HG03064 (cell line): ENCODE measurements around the gene SVIL.
"Not testable (repeated sequence)": the region's sequence is repeated elsewhere in the genome, so short reads cannot be mapped to it uniquely, and the experiment has no call there.

Source experiments
- ATAC-seq: cut with Tn5 transposase; IDR thresholded peaks from one replicate; pipeline ENCODE4 v1.9.1; 2021; ENCODE audit warnings: low read depth; ENCODE audit not compliant: unreplicated experiment

Gene SVIL

DNA sequence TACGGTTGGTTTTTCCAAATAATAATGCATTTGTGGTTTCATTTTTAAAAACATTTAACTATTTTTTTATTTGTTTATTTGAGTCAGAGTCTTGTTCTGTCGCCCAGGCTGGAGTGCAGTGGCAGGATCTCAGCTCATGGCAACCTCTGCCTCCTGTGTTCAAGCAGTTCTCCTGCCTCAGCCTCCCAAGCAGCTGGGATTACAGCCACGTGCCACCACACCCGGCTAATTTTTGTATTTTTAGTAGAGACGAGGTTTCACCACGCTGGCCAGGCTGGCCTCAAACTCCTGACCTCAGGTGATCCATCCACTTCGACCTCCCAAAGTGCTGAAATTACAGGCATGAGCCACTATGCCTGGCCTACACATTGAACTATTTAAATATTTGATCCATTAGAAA, 28.1 kb downstream of the SVIL start:
- ATAC-seq = not testable (repeated sequence)

DNA sequence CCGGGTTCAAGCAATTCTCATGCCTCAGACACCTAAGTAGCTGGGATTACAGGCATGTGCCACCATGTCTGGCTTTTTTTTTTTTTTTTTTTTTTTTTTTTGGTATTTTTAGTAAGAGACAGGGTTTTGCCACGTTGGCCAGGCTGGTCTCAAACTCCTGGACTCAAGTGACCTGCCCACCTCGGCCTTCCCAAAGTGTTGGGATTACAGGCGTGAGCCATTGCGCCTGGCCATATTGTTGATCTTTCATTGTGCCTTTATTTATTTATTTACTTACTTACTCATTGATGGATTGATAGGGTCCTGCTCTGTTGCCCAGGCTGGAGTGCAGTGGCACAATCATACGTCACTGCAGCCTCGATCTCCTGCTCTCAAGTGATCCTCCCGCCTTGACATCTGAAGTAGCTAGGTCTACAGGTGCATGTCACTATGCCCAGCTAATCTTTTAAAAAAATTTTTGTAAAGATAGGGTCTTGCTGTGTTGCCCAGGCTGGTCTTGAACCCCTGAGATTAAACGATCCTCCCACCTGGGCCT, 30.4 kb downstream of the SVIL start:
- no peak for ATAC-seq

GRCh38 chr10:29603223-29603896, 31.4 kb downstream of the SVIL start:
- no peak for ATAC-seq

DNA sequence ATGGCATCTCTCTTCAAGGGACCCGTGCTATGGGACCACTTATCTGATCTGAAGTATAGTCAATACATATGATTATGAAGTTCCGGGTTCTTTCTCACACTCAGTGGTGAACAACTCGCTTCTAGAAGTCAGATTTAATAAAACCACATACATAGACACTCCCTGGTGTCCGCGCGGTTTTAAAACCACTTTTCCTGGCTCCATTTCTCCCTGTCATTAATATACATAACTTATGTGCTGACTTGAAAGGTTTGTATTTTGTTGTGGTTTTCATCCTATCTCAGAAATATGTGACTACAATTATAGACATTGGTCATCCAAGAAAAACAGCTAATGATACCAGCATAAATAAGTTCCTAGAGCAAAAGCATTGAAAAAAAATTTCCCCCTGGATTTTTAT, 34.0 kb downstream of the SVIL start:
- no peak for ATAC-seq

DNA sequence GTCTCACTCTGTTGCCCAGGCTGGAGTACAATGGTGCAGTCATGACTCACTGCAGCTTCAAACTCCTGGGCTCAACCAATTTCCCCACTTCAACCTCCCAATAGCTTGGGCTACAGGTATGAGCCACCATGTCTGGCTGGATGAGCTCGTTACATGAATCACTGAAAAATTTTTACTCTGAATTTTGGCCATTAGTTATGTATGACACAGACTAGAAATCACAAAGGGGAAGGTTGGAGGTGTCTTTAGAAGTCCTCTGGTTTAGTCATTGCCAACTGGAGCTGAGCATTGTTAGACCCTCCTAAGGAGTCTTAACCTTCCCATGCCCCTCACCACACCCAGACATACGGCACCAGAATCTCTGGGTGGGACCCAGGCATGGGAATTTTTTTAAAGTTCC, 34.7 kb downstream of the SVIL start:
- no peak for ATAC-seq

DNA sequence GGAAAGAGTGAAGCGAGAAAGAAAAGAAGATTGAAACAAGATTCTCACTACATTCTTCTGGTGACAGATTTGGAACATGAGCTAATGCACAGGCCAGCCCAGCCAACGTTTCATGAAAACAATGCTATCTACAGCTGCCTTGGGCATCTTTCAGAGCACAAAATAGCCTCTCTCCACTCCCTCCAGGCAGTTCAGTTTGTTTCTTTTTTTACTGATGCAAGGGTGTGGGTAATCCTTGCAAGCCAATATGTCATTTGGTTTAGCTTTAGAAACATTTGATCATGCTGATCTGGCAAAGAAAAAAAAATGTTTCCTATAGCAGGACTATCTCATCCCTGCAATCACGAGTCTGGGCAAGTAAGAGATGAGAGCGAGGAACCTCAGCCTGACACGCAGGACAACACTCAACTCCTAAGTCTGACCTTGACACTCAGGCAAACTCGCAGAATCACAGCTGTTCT, 35.9 kb downstream of the SVIL start:
- no peak for ATAC-seq

DNA sequence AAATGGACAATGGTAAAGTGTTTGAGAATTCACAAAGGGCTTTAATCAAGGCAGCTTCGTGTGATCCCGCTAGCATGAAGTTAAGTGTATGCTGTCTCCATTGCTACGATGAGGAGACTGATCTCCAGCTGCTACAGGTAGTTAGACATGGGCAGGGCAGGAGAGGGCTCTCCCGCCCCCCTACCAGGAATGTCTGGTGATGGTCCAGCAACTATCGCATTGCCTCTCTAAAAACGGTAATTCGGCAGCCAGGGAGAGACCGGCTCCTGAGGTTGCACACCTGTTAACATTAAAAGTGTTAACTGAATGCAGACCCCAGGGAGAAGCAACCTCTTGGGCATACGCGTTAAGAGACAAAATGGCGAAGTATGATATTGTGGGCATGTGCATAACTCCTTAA, 37.9 kb downstream of the SVIL start:
- ATAC-seq = no peak

- no peak for ATAC-seq
Measured at GRCh38 chr10:29596356-29596755, 38.4 kb downstream of the SVIL start.

GRCh38 chr10:29595636-29596225, 39.0 kb downstream of the SVIL start:
- ATAC-seq = no peak

- no peak for ATAC-seq
Measured at GRCh38 chr10:29595146-29595545, 39.6 kb downstream of the SVIL start.

DNA sequence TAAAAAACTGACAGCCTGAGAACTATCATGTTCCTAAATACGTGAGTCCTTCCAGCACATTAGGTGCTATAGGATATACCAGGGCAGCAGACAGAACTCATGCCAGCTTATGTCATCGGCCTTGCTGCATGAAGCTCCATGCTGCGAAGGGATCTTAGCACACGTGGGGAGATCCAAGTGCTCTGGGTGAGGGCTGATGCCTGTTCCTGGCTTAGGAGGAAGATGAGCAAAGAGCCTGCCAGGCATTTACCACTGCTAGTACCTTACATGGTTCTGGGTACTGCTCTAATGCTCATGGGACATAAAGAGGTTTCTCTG, 43.2 kb downstream of the SVIL start:
- ATAC-seq = no peak

GRCh38 chr10:29590915-29591650, 43.7 kb downstream of the SVIL start:
- ATAC-seq = no peak

- no peak for ATAC-seq
Measured at GRCh38 chr10:29588629-29589421, 45.9 kb downstream of the SVIL start.

DNA sequence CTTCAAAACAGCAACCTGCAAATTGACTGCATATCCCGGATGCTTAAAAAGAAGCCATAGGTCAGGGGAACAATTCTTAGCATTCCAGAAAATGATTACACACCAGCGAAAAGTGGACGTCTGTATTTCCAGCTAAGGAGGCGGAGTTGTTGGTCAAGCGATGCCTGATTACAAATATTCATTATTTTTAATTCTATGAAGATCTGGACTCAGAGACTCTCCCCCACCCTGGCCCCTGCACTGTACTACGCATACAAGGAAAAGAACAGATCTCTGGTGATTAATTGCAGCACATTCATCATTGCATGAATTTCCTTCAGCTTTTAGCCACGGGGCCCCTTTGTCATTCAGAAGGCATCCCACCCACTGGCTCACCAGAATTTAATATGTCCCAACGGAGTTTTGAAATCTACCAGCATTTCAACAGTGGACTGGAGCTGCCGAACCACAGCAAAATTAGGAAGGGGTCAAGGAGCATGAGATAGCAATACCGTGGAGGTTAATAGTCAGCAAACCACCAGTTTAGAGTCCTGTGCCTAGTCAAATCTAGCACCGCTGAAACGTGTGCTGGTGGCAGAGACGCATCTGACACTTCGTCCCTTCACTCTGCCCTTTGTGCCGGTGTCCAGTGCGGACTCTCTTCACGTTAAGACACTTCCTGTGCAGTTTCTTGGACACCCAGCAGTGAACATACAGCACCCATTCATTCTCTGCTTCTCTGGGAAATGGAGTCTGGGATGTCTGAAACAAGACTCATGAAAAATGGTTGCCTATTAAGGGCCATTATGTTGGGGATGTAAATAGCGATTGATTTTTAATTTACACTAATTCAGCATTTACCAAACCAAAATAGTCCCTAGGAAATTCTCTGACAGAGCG, 46.8 kb downstream of the SVIL start:
- not testable (repeated sequence) for ATAC-seq

DNA sequence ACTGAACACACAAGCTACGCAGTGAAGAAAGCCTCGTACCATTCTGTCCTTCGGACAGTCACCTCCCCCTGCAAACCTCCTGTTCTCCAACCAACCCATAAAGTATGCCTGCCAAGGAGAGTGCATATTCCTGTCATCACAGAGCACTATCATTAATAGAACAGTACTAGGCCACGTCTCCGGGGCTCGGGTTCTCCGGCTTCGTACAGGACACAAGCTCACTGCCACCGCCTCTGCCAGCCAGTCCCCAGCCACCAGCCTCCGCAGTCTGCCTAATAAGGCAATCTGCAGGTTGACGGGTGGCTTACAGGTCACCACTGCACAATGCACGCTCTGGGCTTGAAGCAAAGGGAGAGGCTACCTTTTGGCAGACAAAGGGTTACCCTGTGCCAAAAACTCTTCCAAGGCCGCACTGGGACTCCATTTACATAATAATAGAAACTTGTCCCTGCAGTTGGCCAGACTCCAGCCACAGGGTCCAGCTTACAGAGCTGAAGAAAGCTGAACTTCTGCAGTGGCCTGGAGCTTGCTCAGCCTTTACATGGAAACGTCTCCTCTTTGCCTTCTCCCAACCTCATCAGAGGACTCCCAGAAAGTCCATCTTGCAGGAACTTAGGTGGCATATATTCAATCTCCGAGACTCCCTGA, 47.5 kb downstream of the SVIL start:
- not testable (repeated sequence) for ATAC-seq

GRCh38 chr10:29586509-29586908, 48.3 kb downstream of the SVIL start:
- no peak for ATAC-seq

- ATAC-seq = no peak
Measured at GRCh38 chr10:29585488-29585976, 49.2 kb downstream of the SVIL start.

- ATAC-seq = no peak
Measured at GRCh38 chr10:29584436-29584835, 50.3 kb downstream of the SVIL start.

GRCh38 chr10:29583674-29584073, 51.1 kb downstream of the SVIL start:
- ATAC-seq = no peak
